ENCODE results near the gene DPAGT1. TPM values are rescaled to one million over a fixed set of nuclear protein-coding genes. Genes with fewer than 3 reads are reported as not detected.
A peak's percentile ranks its signal among the peaks of the same experiment; 100 is the strongest.

DPAGT1 gene
- total RNA-seq, 4 donors from 2014 or later = 14.2 to 28.7 (median 19.9) TPM

- no peak for DNase-seq (ENCODE audit: extremely low spot score)
- Histone ChIP-seq H3K4me3 (no peak overlapping the region), H3K4me1 (peaks cover 9 to 12% (median 10%) of the 10 kb centered on the region in 4 donors), H3K27me3 (no peaks in the 10 kb centered on the region), H3K36me3 (peaks cover 22 to 58% (median 50%) of the 10 kb centered on the region in 4 donors), H3K27ac (replicated peaks in 1 of 4) (no peak overlapping the region), H3K9me3 (no peaks in the 10 kb centered on the region)
- TF ChIP-seq POLR2A (IDR thresholded peaks at IDR 0.05; ENCODE audit: low read depth) (no peak), POLR2AphosphoS5 (IDR thresholded peaks at IDR 0.05) (no peak), CTCF (IDR thresholded peaks at IDR 0.05) (no peak), EP300 (IDR thresholded peaks at IDR 0.05) (no peak)
- intact Hi-C loops (cut with DNase I) = no loop called here
- WGBS = 86% methylated on average over 3 of the region's 3 CpGs
These were observed 15.5 kb upstream of the DPAGT1 start for GRCh38 chr11:119117004-119117706.

- Histone ChIP-seq H3K27me3 (no peaks in the 10 kb centered on the region), H3K9me3 (no peaks in the 10 kb centered on the region), H3K36me3 (peaks cover 28 to 64% (median 55%) of the 10 kb centered on the region in 4 donors), H3K4me1 (peaks cover 6 to 8% (median 7%) of the 10 kb centered on the region in 4 donors), H3K27ac (replicated peaks in 1 of 4) (no peak overlapping the region), H3K4me3 (no peak overlapping the region)
- DNase-seq (ENCODE audit: extremely low spot score) = no peak
- TF ChIP-seq POLR2AphosphoS5 (IDR thresholded peaks at IDR 0.05) = no peak
- no peak for TF ChIP-seq EP300 (IDR thresholded peaks at IDR 0.05)
- TF ChIP-seq POLR2A (IDR thresholded peaks at IDR 0.05; ENCODE audit: low read depth) = no peak
- TF ChIP-seq CTCF (IDR thresholded peaks at IDR 0.05) = no peak
- WGBS = 71% methylated on average over 5 of the region's 5 CpGs
- intact Hi-C loops (cut with DNase I) = no loop called here
These were observed 14.9 kb upstream of the DPAGT1 start for GRCh38 chr11:119116601-119117000.

- intact Hi-C loops (cut with DNase I) = no loop called here
- Histone ChIP-seq H3K27ac (replicated peaks in 1 of 4) (peak overlapping the region in 3 of 4 donors; percentile 27 to 36 (median 35)), H3K4me1 (peaks cover 6 to 8% (median 7%) of the 10 kb centered on the region in 4 donors), H3K36me3 (peaks cover 31 to 68% (median 59%) of the 10 kb centered on the region in 4 donors), H3K4me3 (no peak overlapping the region), H3K9me3 (no peaks in the 10 kb centered on the region), H3K27me3 (no peaks in the 10 kb centered on the region)
- WGBS = 88% methylated on average over 10 of the region's 10 CpGs
- no peak for TF ChIP-seq EP300 (IDR thresholded peaks at IDR 0.05)
- TF ChIP-seq POLR2A (IDR thresholded peaks at IDR 0.05; ENCODE audit: low read depth) = no peak
- TF ChIP-seq POLR2AphosphoS5 (IDR thresholded peaks at IDR 0.05) = no peak
- no peak for TF ChIP-seq CTCF (IDR thresholded peaks at IDR 0.05)
- no peak for DNase-seq (ENCODE audit: extremely low spot score)
These were observed 14.6 kb upstream of the DPAGT1 start for GRCh38 chr11:119116235-119116594.

- Histone ChIP-seq H3K36me3 (peaks cover 33 to 73% (median 65%) of the 10 kb centered on the region in 4 donors), H3K4me3 (no peak overlapping the region), H3K9me3 (no peaks in the 10 kb centered on the region), H3K27me3 (no peaks in the 10 kb centered on the region), H3K27ac (replicated peaks in 1 of 4) (peak overlapping the region in 3 of 4 donors; percentile 27 to 36 (median 35)), H3K4me1 (peaks cover 3 to 5% (median 4%) of the 10 kb centered on the region in 4 donors)
- TF ChIP-seq CTCF (IDR thresholded peaks at IDR 0.05) = no peak
- DNase-seq (ENCODE audit: extremely low spot score) = no peak
- 63% methylated on average over 24 of the region's 24 CpGs for WGBS
- intact Hi-C loops (cut with DNase I) = no loop called here
These were observed 14.0 kb upstream of the DPAGT1 start for GRCh38 chr11:119115484-119116234.
